Measurements from ENCODE around the gene DLGAP1.

GRCh38 chr18:3984163-3984757, 470.8 kb downstream of the DLGAP1 start:
- TF ChIP-seq CTCF (IDR thresholded peaks at IDR 0.05; ENCODE audit: poor library complexity) (no peak), EZH2phosphoT487 (IDR thresholded peaks at IDR 0.05; ENCODE audit: low read depth, severe bottlenecking, unreplicated experiment) (no peak), EZH2 (IDR thresholded peaks at IDR 0.05; ENCODE audit: borderline replicate concordance) (no peak)
